ENCODE data around the gene GCNT1.
"Not testable (repeated sequence)": the region's sequence is repeated elsewhere in the genome, so short reads cannot be mapped to it uniquely, and the experiment has no call there.

GCNT1 gene

DNA sequence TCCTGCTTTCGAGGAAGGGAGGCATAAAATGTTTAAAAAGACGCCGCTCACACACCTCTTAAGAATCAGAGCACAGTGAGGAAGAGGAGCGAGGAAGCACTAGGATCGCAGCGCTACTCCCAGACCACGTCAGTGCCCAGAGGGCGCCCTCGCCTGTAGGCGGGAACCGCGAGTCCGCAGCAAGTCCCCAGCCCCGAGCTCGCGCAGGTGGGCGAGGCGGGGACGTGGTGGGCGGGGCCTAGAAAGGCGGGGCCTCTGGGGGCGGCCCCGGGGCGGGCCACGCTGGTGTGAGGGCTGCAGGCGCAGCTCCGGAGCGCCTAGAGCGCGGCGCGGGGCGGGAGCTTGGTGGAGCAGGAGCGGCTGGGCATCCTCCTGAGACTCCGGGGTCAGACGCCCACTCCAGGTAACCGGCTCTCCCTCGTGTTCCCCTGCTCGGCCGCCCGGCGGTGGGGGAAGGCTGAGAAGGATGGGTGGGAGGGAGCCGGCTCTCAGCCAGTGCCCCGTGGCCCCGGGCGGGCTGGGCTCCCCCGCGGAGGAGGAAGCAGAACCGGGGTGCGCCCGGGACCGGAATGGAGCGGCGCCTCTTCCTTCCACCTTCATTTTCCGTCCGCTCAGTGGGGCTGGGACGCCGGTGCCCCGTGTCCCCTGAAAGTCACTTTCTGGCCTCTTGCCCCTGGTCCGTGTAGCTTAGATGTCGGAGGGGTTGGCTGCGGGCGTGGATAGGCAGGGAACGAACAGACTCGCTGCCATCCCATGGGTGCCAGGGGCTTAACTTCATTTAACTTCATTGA, at the start of gene GCNT1:
Gene GCNT1, plus strand, starts transcription at position 280 of the 791 bp plus-strand sequence. CDS start 43,200 bp downstream, outside the sequence.
- DNase-seq (ENCODE audit: low read depth), result peak; percentile 85

DNA sequence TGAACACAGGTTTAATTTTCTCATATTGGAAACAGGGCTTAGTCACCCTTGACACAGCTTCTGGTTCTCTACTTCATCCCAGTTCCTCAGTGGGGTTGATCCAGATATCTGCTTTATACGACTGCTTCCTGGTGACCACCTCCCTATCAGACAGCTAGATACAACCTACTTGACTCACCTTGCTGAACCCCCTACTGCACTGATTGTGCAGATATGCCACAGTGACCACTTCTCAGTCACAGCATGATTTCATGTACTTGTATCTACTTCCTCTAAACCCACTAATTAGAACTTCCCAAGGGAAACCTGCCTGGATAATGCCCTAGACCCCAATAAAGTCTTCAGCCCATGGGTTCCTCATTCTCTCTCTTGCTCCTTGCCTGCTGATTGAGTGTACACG, 46.3 kb upstream of the GCNT1 start:
- DNase-seq (ENCODE audit: low read depth), result no peak

DNA sequence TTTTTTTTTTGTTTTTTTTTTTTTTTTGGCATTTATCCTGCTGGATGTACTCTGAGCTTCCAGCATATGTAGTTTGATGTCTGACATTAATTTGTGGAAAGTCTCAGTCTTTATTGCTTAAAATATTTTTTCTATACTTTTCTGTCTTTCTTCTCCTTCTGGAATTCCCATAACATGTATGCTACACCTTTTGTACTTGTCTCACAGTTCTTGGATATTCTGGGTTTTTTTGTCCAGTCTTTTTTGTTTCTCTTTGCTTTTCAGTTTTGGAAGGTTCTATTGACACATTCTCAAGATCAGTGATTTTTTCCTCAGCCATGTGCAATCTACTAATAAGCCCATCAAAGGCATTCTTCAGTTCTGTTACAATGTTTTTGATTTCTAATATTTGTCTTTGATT, 45.3 kb upstream of the GCNT1 start:
- DNase-seq (ENCODE audit: low read depth), result no peak

DNA sequence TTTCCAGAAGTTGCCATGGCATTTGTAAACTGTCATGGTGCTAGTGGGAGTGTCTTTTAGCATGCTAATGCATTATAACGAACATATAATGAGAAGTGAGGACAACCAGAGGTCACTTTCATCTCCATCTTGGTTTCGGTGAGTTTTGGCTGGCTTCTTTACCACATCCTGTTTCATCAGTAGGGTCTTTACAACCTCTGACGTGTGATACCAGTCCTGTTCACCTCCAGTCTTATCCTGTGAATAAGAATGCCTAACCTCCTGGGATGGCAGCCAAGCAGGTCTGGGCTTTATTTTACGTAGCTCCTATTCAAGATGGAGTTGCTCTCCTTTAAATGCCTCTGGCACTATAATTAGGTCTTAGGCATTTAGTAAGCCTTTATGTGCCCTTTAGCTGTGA, 44.3 kb upstream of the GCNT1 start:
- no peak for DNase-seq (ENCODE audit: low read depth)

DNA sequence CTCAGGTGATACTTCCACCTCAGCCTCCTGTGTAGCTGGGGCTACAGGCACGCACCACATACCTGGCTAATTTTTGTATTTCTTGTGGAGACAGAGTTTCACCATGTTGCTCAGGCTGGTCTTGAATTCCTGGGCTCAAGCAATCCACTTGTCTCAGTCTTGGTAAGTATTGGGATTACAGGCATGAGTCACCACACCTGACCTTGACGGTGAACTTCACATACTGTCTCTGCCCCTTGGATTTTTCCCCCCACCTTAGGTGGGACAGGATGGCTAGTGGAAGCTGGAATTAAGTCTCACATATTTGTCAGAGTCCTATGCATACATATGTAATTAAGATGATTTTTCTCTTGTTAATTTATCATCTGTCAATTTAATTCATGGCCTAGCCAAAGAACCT, 43.8 kb upstream of the GCNT1 start:
- no peak for DNase-seq (ENCODE audit: low read depth)

DNA sequence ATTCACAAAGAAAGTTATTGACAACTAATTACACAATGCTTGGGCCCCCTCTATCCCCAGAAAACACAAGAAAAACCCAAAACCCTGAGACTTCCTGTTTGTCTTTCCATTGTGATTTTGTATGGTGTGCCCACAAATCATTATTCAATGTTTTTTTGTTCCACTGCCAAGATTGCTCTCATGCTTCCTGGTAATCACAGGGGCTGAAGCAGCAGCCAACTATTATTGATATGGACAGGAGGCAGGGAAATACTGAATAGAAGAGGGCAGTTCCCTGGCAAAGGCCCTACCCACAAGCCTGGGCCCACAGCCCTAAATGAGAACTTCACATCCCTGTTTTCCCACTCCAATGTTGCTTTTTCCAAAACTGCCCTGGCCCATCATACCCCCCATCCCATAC, 43.3 kb upstream of the GCNT1 start:
- DNase-seq (ENCODE audit: low read depth), result no peak

DNA sequence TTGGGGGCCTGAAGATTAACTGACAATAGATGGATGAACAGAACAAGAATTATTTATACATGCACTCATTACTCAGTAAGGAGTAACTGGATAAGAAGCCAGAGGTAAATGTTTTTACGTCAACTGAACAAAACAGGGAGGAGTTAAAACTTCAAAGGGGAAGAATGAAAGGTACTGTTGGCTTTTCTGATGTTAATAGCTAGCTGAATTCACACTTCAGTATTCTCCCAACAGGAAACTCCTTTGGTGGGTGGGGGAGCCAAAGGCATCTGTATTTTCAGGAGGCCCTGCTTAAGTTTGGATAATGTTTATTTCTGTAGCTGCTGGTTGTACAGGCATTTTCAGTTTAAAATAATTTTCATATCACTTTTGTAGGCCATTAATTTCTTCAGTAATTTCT, 41.6 kb upstream of the GCNT1 start:
- no peak for DNase-seq (ENCODE audit: low read depth)

DNA sequence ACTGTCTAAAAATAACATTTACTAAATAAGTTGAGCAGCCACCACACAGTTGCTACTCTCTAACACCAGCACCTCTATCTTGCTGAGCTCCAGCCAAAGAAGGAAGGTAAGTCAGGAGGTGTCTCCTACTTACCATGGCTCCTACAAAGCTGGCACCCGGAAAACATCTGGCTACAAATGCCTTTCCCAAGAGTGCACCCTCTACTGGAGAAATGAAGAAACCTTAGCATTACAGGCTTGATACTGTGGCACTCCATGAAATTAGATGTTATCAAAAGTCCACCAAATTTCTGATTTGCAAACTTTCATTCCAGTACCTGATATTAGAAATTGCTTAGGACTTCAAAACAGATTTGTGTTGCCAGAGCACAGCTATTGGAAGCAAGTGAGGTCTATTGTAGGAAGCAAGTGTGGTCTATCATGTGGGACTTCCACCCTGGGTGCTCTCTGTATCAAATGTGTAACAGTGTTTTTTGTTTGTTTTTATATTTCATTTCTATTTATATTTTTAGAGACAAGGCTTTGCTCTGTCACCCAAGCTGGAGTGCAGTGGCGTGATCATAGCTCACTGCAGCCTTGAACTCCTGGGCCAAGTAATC, 39.1 kb upstream of the GCNT1 start:
- DNase-seq (ENCODE audit: low read depth), result no peak

DNA sequence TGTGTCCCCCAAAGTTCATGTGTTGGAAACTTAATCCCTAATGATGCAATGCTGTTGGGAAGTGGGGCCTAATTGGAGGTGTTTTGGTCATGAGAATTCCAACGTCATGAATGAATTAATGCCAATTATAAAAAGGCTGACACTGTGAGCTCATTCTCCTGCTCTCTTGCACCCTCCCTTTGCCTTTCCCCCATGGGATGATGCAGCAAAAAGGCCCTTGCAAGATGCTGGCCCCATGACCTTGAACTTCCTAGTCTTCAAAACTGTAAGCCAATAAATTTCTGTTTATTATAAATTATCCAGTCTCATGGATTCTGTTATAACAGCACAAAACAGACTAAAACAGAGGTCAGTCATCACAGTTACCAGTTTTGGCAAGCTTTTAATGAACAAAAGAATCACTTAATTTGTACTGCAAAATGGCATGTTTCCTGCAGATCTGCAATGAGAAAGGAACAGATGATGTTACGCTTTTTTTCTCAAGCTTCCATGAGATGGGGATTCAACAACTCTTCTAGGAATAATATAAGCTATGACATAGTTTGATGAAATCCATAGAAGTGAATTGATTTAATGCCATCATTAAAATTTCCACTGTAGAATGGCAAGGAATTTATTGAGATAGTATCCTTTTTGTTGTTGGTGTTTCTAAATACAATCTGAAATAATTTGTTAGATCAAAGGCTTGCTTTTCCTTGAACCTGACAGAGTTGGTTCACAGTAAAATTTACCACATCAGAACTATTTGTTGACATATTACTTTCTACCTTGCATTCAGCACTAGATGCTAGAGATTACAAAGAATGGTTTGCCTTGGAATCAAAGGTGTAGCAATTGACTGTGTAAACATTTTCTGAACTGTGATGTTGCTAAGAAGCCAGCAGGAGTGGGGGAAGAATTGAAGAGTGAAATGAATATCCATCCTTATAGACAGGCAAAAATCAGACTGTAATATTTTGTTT, 35.5 kb upstream of the GCNT1 start:
- no peak for DNase-seq (ENCODE audit: low read depth)

DNA sequence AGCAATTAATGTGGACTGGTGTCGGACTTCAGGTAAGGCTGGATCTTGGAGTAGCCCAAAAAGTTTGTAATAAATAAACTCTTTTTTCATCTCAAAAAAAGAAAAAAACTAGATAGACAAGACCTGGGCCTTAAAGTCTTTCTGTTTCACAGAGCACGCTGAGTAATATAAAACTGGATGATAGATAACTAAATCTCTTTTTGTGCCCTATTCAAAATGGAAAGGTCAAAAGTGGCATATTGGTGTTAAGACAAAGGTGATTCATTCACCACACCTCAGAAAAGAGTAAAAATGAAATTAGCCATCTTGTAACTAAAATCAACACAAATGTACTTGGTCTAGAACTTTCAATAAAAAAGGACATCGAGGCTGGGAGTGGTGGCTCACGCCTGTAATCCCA, 34.5 kb upstream of the GCNT1 start:
- no peak for DNase-seq (ENCODE audit: low read depth)

DNA sequence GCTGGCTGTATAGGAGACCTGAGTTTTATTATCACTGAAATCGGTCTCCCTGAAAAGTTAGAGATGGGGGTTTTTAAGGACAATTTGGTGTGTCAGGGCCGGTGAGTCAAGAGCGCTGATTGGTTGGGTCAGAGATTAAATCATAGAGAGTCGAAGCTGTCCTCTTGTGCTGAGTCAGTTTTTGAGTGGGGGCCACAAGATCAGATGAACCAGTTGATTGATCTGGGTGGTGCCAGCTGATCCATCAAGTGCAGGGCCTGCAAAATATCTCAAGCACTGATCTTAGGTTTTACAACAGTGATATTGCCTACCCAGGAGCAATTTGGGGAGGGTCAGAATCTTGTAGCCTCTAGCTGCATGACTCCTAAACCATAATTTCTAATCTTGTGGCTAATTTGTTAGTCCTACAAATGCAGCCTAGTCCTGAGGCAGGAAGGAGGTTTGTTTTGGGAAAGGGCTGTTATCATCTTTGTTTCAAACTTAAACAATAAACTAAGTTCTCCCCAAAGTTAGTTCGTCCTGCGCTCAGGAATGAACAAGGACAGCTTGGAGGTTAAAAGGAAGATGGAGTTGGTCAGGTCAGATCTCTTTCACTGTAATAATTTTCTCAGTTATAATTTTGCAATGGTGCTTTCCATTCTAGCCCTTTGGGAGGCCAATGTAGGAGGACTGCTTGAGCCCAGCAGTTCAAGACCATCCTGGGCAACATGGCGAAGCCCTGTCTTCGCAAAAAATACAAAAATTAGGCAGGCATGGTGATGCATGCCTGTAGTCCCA, 33.1 kb upstream of the GCNT1 start:
- DNase-seq (ENCODE audit: low read depth), result no peak

DNA sequence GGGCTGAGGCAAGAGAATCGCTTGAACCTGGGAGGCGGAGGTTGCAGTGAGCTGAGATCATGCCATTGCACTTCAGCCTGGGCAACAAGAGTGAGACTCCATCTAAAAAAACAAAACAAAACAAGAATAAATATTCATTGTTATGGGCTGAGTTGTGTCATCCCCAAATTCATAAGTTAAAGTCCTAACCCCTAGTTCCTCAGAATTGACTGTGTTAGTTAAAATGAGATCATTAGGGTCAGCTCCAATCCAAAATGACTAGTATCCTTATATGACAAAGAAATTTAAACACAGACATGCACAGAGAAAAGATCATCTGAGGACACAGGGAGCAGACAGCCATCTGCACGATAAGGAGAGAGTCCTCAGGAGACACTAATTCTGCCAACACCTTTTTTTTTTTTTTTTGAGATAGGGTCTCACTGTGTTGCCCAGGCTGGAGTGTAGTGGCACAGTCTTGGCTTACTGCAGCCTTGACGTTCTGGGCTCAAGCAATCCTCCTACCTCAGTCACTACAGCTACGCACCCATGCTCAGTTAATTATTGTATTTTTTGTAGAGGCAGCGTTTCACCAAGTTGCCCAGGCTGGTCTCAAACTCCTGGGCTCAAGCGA, 32.1 kb upstream of the GCNT1 start:
- no peak for DNase-seq (ENCODE audit: low read depth)

DNA sequence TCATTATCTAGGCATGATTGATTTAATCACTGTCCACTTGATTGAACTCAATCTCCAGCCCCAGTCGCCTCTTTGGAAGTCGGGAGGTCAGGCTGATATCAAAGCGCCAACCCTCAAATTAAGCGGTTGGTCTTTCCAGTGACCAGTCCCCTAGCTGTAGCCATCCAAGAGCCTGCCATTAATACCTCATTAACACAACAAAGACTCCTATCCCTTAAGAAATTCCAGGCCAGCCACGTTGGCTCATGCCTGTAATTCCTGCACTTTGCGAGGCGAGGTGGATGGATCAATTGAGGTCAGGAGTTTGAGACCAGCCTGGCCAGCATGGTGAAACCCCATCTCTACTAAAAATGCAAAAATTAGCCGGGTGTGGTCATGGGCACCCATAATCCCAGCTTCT, 27.4 kb upstream of the GCNT1 start:
- DNase-seq (ENCODE audit: low read depth), result no peak

DNA sequence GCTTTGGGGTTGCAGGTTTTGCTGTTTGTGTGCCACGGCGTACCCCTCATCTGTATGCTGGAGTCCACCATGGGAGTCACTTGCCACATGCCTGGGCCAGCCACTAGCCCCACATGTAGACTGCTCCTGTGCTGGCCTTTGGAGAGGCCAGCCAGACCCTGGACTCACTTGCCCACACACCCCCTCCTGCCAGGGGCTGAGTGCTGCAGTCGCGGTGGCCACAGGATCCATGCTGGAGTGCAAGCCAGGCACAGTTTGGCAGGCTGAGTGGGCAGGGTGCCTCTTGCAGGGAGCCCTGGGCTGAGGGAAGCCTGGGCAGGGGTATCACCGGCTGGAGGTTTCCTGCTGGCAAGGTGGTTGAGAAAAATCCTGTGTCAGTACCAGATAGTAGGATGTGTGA, 25.6 kb upstream of the GCNT1 start:
- no peak for DNase-seq (ENCODE audit: low read depth)

DNA sequence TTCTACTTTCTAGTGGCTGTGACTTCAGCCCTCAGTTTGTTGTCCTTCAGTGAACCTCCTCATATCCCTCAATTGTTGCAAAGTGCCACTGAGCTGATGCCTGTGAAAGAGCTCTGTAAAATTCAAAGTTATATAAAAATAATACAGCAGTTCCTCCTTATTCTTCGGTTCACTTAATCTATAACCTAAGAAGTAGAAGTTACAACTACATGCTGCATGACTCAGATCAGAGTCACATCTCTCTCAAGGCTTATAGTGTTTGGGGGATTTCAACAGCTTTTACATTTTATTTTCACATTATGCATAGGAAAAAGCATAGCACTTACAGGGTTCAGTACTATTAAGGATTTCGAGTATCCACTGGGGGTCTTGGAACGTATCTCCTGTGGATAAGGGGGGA, 25.1 kb upstream of the GCNT1 start:
- no peak for DNase-seq (ENCODE audit: low read depth)

DNA sequence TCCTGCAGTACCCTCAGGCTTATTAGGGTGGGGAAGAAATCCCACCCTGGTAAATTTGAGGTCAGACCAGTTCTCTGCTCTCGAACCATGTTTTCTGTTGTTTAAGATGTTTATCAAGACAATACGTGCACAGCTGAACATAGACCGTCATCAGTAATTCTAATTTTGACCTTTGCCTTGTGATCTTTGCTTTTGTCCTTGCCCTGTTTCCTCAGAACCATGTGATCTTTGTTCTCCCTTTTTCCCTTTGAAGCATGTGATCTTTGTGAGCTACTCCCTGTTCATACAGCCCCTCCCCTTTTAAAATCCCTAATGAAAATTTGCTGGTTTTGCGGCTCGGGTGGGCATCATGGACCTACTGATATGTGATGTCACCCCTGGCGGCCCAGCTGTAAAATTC, 24.1 kb upstream of the GCNT1 start:
- DNase-seq (ENCODE audit: low read depth), result not testable (repeated sequence)

DNA sequence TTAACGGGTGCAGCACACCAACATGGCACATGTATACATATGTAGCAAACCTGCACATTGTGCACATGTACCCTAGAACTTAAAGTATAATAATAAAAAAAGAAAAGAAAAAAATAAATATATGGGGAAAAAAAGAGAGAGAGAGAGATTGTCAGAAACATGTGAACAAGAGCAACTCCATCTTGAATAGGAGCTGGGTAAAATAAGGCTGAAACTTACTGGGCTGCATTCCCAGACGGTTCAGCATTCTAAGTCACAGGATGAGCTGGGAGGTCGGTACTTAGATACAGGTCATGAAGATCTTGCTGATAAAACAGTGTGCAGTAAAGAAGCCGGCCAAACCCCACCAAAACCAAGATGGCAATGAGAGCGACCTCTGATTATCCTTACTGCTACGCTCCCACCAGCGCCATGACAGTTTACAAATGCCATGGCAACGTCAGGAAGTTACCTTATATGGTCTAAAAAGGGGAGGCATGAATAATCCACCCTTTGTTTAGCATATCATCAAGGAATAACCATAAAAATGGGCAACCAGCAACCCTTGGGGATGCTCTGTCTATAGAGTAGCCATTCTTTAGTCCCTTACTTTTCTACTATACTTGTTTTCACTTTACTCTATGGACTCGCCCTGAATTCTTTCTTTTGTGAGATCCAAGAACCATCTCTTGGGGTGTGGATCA, 21.8 kb upstream of the GCNT1 start:
- not testable (repeated sequence) for DNase-seq (ENCODE audit: low read depth)

DNA sequence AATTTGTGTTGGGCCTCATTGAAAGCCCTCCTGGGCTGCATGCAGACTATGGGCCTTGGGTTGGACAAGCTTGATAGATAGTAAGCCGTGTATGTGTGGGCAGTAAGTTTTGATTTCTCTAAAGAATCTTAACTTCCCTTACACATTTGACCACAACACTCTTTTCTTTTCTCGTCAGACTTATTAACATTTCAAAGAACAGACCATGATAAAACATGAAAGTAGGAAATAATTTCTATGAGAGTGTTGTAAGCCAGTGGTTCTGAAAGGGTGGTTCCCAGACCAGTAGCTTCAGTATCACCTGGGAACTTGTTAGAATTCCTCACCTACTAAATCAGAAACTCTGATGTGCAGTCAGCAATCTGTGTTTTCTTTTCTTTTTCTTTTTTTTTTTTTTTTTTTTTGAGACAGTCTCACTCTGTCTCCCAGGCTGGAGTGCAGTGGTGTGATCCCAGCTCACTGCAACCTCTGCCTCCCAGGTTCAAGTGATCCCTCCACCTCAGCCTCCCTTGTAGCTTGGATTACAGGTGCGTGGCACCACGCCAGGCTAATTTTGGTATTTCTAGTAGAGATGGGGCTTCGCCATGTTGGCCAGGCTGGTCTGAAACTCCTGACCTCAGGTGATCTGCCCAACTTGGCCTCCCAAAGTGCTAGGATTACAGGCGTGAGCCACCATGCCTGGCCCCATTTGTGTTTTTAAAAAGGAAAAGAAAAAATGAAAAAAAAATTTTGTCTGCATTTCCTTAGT, 20.0 kb upstream of the GCNT1 start:
- DNase-seq (ENCODE audit: low read depth), result no peak

DNA sequence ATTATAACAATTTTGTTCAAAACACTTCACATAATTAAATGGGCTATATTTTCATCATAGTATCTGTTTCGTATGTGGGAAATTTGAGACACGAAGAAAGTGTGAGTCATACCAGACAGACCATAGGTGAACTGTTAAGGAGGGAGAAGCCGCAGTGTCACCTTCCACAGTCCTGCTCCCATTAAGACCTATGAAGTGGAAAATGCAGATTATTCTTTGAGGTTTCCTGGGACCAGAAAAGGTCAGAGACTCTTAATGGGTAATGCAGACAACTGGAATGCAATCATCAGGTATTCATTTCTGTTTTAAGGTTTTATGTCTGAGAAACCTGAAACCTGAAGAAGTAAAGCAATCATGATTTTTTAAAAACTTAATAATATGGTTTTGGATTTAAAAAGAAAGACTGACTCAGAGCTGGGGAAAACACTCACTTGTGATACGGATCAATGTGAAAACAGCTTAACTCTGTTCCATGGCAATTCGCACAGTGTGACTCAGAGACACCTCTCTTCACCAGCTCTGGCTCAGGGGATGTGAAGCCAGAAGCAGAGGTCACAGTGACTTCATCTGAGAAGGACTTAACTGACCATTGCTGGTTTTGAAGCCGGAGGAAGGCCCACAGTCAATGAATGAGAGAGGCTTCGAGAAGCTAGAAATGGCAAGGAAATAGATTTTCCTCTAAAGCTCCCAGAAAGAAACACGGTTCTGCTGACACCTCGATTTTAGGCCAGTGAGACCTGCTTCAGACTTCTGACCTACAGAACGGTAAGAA, 17.2 kb upstream of the GCNT1 start:
- DNase-seq (ENCODE audit: low read depth), result no peak
